OCI-LY1 (cell line): Measurements from ENCODE around the gene RAPGEF1.
A peak's percentile ranks its signal among the peaks of the same experiment; 100 is the strongest.

Experiments
- H2AFZ ChIP-seq: fragments of 200-600 bp; sonication (generic), shearing (Covaris generic); 2 replicates; pipeline ENCODE4 v1.6.0; 2014; ENCODE audit warnings: antibody characterized with exemption, mild to moderate bottlenecking, low read length
- H3F3A ChIP-seq: fragments of 200-600 bp; sonication (generic), shearing (Covaris generic); 2 replicates; pipeline ENCODE4 v1.6.0; 2014; ENCODE audit warnings: mild to moderate bottlenecking, antibody characterized with exemption, low read length, moderate library complexity; ENCODE audit not compliant: insufficient read depth
- H3K27ac ChIP-seq: fragments of 200-600 bp; sonication (generic); 2 replicates; pipeline ENCODE4 v1.5.1; 2014; ENCODE audit warnings: low read length, mixed run types, mild to moderate bottlenecking, low read depth; ENCODE audit not compliant: poor library complexity, severe bottlenecking
- H3K27me3 ChIP-seq: fragments of 200-600 bp; sonication (generic); 2 replicates; pipeline ENCODE4 v1.6.0; 2014; ENCODE audit warnings: antibody characterized with exemption, mild to moderate bottlenecking, low read length, moderate library complexity; ENCODE audit not compliant: insufficient read depth
- H3K36me3 ChIP-seq: fragments of 200-600 bp; sonication (generic); 2 replicates; pipeline ENCODE4 v1.6.1; 2014; ENCODE audit warnings: mild to moderate bottlenecking, antibody characterized with exemption, low read length, moderate library complexity, mixed read lengths; ENCODE audit not compliant: insufficient read depth
- H3K4me1 ChIP-seq: fragments of 200-600 bp; sonication (generic); 2 replicates; pipeline ENCODE4 v1.5.1; 2014; ENCODE audit warnings: mild to moderate bottlenecking, low read length, moderate library complexity; ENCODE audit not compliant: insufficient read depth, severe bottlenecking
- H3K4me2 ChIP-seq: fragments of 200-600 bp; sonication (generic), shearing (Covaris generic); 2 replicates; pipeline ENCODE4 v1.6.1; 2014; ENCODE audit warnings: low read length
- H3K4me3 ChIP-seq: fragments of 200-600 bp; sonication (generic); 2 replicates; pipeline ENCODE4 v1.5.1; 2014; ENCODE audit warnings: low read length, low read depth, mild to moderate bottlenecking, mixed read lengths; ENCODE audit not compliant: poor library complexity, severe bottlenecking
- H3K79me2 ChIP-seq: fragments of 200-600 bp; shearing (Covaris generic); 2 replicates; pipeline ENCODE4 v1.6.1; 2016; ENCODE audit warnings: mixed run types, low read length, mixed read lengths; ENCODE audit not compliant: insufficient read depth
- H3K9ac ChIP-seq: fragments of 200-600 bp; sonication (generic), shearing (Covaris generic); 2 replicates; pipeline ENCODE4 v1.6.1; 2014; ENCODE audit warnings: mild to moderate bottlenecking, low read length, mixed read lengths
- H3K9me2 ChIP-seq: fragments of 200-600 bp; sonication (generic), shearing (Covaris generic); 2 replicates; pipeline ENCODE4 v1.6.1; 2014; ENCODE audit warnings: low read depth, mild to moderate bottlenecking, low read length, mixed read lengths
- H3K9me3 ChIP-seq: fragments of 200-600 bp; shearing (Covaris generic); 2 replicates; pipeline ENCODE4 v1.6.1; 2014; ENCODE audit warnings: low read length, mixed read lengths
- H4K20me1 ChIP-seq: fragments of 200-600 bp; sonication (generic), shearing (Covaris generic); 2 replicates; pipeline ENCODE4 v1.6.0; 2016; ENCODE audit warnings: mild to moderate bottlenecking, low read length; ENCODE audit not compliant: insufficient read depth
- CTCF ChIP-seq: fragments of 200-600 bp; sonication (generic), shearing (Covaris generic); IDR thresholded peaks from 2 replicates; pipeline ENCODE4 v1.5.1; 2017; ENCODE audit warnings: mild to moderate bottlenecking, antibody characterized with exemption, low read length, moderate library complexity, mixed read lengths
- EZH2 ChIP-seq: fragments of 200-600 bp; sonication (generic), shearing (Covaris generic); IDR thresholded peaks from 2 replicates; pipeline ENCODE4 v1.8.0; 2017; ENCODE audit warnings: borderline replicate concordance, mixed run types, mild to moderate bottlenecking, antibody characterized with exemption, low read length, moderate library complexity, mixed read lengths

RAPGEF1 gene

GRCh38 chr9:131668439-131669268 lies 71.2 kb downstream of the RAPGEF1 start:
- Histone ChIP-seq H3K4me2 (peak overlapping the region; percentile 88), H3K4me3 (peak overlapping the region; percentile 88), H3K27me3 (no peaks in the 10 kb centered on the region), H3K79me2 (peaks cover 95% of the 10 kb centered on the region), H3K27ac (peak overlapping the region; percentile 98), H3K36me3 (peaks cover 52% of the 10 kb centered on the region), H3K9me3 (no peaks in the 10 kb centered on the region), H2AFZ (no peak overlapping the region), H3K9me2 (no peaks in the 10 kb centered on the region), H4K20me1 (no peaks in the 10 kb centered on the region), H3K9ac (peak overlapping the region; percentile 90), H3K4me1 (peaks cover 99% of the 10 kb centered on the region), H3F3A (no peaks in the 10 kb centered on the region)
- TF ChIP-seq CTCF (0 out of 2 replicates have a peak, but pooled peaks have one; percentile 13), EZH2 (no peak)

DNA sequence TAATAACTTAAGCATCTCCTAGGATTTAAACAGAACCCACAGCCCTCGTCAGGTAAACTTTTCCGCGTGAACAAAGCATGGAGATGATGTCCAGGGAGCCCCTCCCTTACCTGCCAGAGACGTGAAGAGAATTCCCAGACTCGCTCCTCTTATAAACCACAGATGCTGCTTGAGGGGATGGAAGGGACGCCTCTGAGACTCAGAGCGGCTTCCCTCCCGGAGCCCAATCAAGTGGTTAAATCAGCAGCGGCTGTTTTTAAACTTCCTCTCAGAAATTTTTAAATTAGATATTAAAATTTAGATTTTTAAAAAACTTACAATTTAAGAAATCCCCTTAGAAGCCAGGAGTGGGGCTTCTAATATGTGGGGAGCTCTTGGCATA lies 71.8 kb downstream of the RAPGEF1 start:
- Histone ChIP-seq H3K9ac (peak overlapping the region; percentile 90), H3K4me1 (peaks cover 99% of the 10 kb centered on the region), H4K20me1 (no peaks in the 10 kb centered on the region), H3K9me2 (no peaks in the 10 kb centered on the region), H3K9me3 (no peaks in the 10 kb centered on the region), H3K79me2 (peaks cover 95% of the 10 kb centered on the region), H3K4me2 (peak overlapping the region; percentile 88), H3K27me3 (no peaks in the 10 kb centered on the region), H3K4me3 (peak overlapping the region; percentile 88), H3F3A (no peaks in the 10 kb centered on the region), H3K27ac (peak overlapping the region; percentile 98), H2AFZ (no peak overlapping the region), H3K36me3 (peaks cover 52% of the 10 kb centered on the region)
- no peak for TF ChIP-seq CTCF
- TF ChIP-seq EZH2, result no peak

GRCh38 chr9:131667576-131667975 lies 72.3 kb downstream of the RAPGEF1 start:
- H3F3A ChIP-seq, result no peaks in the 10 kb centered on the region
- H3K79me2 ChIP-seq, result peaks cover 93% of the 10 kb centered on the region
- H2AFZ ChIP-seq, result no peak overlapping the region
- no peaks in the 10 kb centered on the region for H3K9me2 ChIP-seq
- peak overlapping the region; percentile 88 for H3K4me3 ChIP-seq
- no peaks in the 10 kb centered on the region for H3K27me3 ChIP-seq
- H3K27ac ChIP-seq, result peak overlapping the region; percentile 98
- H3K4me2 ChIP-seq, result peak overlapping the region; percentile 88
- no peak for TF ChIP-seq CTCF
- H4K20me1 ChIP-seq, result no peaks in the 10 kb centered on the region
- peaks cover 55% of the 10 kb centered on the region for H3K36me3 ChIP-seq
- no peaks in the 10 kb centered on the region for H3K9me3 ChIP-seq
- peaks cover 99% of the 10 kb centered on the region for H3K4me1 ChIP-seq
- H3K9ac ChIP-seq, result peak overlapping the region; percentile 90
